Epithelial cell of prostate (primary cell): ENCODE data around the gene RERG.

Source experiments
- DNase-seq: peaks from one replicate; pipeline ENCODE4 v3.0.0-alpha.2; 2011; ENCODE audit warnings: low read depth, low spot score
- H3K27ac ChIP-seq: fragments of 450-650 bp; 2 replicates; pipeline ENCODE4 v1.5.1; 2017; ENCODE audit warnings: mild to moderate bottlenecking

Gene RERG

GRCh38 chr12:15222219-15222618, 1.0 kb upstream of the RERG start:
- no peak for DNase-seq
- H3K27ac ChIP-seq, result no peak overlapping the region

DNA sequence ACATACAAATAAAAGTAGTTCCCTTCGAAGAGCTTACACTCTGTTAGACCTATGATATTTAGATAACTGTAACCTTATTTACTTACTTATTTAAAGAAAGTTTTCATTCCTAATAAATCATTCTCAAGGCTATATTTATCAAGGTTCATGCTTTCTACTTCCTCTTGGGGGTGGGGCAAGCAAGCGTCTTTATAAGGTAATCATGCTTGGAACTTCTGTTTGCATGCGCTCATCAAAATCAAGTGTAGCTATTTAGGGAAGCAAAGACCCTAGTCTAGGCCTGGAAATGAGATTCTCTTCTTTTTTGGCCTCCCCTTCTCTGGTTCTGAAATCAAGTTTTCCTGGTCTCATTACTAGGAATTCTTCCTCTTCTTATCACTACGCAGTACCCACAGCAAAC, 766 bp downstream of the RERG start:
- H3K27ac ChIP-seq, result no peak overlapping the region
- DNase-seq, result no peak

- no peak for DNase-seq
- H3K27ac ChIP-seq, result no peak overlapping the region
These were observed 2.4 kb downstream of the RERG start for GRCh38 chr12:15218794-15219193.

- H3K27ac ChIP-seq, result no peak overlapping the region
- DNase-seq, result no peak
These were observed 5.0 kb downstream of the RERG start for GRCh38 chr12:15216036-15216889.

DNA sequence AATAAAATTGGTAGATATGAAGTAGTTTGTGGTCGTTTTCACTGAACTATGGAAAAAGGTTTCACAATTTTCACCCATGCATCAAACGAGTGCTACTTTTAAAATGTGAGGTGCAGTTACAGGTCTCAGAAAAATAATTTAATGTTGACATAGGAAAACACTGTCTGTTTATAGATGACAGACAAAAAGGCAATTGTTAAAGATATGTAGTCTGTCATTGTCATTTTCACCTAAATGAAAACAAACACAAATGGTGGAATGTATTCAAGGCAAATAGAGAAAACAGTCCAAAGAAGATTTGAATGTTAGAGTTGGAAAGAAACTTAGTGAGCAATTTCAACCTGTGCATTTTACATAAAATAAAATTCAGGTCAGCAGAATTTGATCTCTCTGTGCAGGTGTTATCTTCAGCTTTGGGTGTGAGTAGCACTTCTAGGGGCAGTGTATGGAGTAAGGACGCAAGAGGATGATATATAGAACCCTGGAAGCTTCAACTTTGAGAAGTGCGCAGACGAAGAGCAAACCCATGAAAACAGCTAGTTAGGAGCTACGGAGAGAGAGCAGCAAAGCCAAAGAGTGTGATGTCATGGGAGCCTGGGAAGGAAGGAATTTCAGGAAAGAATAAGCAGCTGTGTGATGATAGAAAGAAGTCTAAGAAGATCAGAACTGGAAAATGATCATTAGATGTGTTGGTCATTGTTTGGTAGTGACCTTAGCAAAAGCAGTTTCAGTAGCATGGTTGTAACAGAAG, 6.2 kb downstream of the RERG start:
- DNase-seq, result no peak
- no peak overlapping the region for H3K27ac ChIP-seq

GRCh38 chr12:15212930-15213329, 8.3 kb downstream of the RERG start:
- no peak for DNase-seq
- no peak overlapping the region for H3K27ac ChIP-seq

DNA sequence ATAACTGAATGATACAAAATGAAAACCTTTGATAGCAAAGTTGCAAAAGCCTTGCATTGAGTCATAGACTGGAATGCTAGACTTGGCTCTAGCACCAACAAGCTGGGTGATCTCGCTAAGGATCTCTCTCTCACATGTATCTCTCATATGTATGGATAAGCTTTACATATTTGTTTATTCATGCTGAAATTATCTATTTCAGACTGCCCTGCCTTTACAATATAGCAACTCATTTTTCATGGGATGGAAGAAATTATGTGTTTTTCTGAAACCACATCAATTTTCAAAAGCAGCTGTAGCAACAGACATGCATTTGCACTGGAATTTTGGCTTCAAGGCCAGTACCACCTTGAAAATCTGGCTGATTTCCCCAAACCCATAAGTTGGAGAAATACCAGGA, 11.4 kb downstream of the RERG start:
- H3K27ac ChIP-seq, result peak overlapping the region; percentile 25
- DNase-seq, result peak; percentile 14

DNA sequence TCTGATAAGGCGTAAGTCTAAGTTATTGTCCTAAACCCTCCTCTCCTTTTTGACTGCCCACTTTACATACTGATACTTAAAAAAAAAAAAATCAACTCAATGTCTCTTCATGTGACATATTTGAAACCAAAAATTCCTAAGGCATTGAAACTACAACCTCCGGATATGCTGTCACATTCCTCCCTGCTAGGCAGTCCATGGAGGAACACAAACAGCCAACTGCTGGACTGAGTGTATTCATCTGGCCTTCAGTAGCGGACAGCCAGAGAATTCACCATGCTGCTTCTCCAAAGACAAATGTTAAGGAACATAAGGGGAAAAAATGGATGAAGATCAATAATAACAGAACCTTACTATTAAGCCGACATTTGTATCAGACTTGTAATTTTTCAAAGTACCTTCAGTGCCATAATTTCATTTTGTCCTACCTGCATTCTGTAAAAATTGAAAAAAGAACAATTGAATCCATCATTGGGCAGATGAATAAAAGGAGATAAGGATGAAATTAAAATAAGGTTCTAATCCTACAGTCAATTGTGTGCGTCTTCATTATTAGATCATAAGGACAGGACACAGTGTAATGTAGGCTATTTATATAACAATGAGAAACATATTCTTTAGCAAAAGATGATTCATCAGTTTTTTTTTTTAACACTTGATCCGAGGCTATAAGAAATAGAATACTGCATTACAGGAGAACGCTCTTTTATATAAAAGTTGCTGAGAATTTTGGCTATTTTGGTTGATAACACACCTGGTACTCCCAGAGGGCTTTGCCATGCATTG, 12.2 kb downstream of the RERG start:
- no peak for DNase-seq

GRCh38 chr12:15208140-15208539, 13.1 kb downstream of the RERG start:
- H3K27ac ChIP-seq, result peak overlapping the region; percentile 25
- no peak for DNase-seq

More for the DNA sequence above, 12.2 kb downstream of the RERG start:
- peak overlapping the region; percentile 25 for H3K27ac ChIP-seq

DNA sequence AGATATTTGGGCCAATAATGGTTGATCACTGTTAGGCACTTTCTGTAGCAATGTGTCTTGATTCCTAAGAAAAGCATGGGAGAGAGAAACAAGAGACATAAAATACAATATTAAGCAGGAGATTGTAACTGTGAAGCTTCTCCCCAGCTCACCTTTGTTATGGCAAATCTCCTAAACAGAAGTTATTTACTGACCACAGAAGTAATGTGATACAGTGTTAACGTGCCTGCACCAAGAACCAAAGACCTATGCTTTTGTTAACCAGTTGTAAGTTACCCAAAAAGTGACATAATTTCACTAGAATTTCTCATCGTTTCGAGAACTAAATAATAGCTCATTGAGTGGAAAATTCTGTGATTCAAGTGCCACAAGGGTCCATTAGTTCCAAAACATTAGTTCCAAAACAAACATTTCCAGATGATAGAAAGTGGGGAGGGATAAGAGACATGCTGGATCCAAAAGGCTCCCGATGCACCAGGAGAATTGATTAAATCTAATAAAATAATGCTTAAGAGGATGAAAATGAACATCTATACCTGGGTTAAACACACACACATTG, 14.3 kb downstream of the RERG start:
- DNase-seq, result no peak
- H3K27ac ChIP-seq, result no peak overlapping the region

GRCh38 chr12:15206338-15206737, 14.9 kb downstream of the RERG start:
- DNase-seq, result no peak
- H3K27ac ChIP-seq, result no peak overlapping the region

- DNase-seq, result no peak
- no peak overlapping the region for H3K27ac ChIP-seq
These were observed 15.7 kb downstream of the RERG start for GRCh38 chr12:15205341-15206010.

- H3K27ac ChIP-seq, result no peak overlapping the region
- no peak for DNase-seq
These were observed 19.8 kb downstream of the RERG start for GRCh38 chr12:15201456-15201855.

DNA sequence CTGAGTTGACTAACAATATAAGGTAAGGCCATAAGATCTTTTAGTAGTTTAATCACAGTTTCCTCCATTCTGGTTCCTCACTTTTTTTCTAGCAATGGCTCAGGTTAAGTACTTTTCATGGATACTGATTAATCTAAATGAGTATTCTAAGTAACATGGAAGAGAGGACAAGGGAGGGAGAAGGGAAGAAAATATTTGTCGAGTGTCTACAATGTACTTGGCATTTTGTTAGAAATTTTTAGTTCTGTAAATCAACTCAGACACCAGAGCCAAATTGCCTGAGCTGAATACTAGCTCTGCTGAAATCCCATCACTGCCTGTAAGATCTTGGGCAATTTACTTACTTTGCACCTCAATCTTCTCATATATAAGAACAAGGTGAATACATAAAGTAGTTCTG, 20.2 kb downstream of the RERG start:
- DNase-seq, result no peak
- no peak overlapping the region for H3K27ac ChIP-seq

GRCh38 chr12:15200641-15201040, 20.6 kb downstream of the RERG start:
- DNase-seq, result no peak
- no peak overlapping the region for H3K27ac ChIP-seq

DNA sequence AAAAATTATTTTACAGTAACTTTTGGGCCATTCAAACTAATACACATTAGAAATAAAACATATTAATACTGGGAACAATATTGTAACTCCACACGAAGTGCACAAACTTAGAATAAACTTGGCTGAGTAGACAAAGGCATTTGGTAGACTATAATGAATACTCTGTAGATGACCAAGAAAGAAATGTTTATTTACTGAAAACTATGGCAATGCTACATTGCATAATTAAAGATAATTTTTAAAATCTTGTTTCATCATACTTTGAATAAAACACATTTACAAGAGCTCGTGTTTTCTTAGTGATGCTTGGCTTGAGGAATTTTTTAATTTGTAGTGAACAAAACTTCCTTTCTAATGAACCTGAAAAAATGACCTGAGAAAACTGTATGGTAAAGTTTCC, 21.3 kb downstream of the RERG start:
- no peak for DNase-seq
- H3K27ac ChIP-seq, result no peak overlapping the region

DNA sequence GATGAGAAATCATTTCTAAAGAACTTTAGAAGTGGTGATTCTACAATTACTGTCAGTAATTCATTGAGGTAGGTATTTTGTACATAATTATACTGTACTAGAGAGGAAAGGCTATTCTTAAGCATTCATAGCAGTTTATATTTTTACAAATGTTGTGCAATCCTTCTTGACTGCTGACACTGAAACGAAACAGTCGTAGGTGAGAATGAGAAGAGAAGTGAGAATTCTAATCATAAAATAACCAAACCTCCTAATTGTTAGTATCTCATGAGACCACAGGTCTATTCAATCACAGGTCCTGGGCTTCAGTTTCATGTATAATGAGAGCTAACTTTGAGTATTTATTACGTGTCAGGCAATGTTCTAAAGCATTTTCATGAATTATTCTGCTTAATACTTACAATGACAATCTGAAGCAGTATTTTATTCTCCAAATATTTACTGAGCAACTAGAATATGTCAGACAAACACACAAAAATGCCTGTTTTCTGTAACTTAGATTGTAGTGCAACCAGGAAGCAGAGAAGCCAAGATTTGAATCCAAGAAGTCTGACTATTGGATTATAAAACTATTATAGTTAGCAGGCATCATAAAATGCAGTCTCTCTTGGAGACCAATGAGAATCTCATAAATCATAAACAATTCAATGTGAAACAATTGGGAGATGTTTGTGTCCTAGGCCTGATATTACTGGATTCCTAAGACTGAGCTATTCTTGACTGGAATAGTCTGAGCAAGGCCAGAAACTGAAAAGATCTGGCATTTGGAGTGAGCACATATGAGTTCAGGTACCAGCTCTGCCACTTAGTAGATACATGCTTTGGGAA, 24.3 kb downstream of the RERG start:
- DNase-seq, result no peak
- H3K27ac ChIP-seq, result no peak overlapping the region

DNA sequence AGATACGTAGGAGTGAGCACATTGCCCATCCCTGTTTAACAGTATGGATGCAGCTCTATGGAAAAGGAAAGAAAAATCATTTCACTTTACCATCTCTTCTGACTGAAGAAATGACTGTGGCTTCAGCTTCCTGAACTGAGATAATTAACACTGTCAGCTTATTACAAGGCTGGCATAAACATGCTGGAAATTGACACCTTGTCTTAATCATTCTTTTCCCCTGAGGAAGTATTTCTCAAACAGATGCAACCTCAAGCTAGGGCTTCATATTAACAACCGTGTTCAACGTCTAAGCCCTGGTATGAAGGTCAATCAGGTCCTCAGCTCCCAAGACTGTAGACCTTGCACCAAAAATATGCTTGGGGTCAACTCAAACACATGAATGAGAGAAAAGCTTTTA, 25.0 kb downstream of the RERG start:
- H3K27ac ChIP-seq, result no peak overlapping the region
- DNase-seq, result no peak
